Ascending aorta (tissue), 2 donors: Measurements from ENCODE around the gene UNC5A. TPM values are rescaled to one million over a fixed set of nuclear protein-coding genes. Genes with fewer than 3 reads are reported as not detected.

ENCODE experiments used
- DNase-seq, 2 donors: peaks; one replicate each; pipeline ENCODE4 v3.0.0-alpha.2; 2019; ENCODE audit warnings: low spot score in 2 of 2
- H3K27ac ChIP-seq, 2 donors: fragments of 200-600 bp; sonication (generic); one replicate each; pipeline ENCODE4 v1.5.1; 2016 to 2017; ENCODE audit warnings: mild to moderate bottlenecking in 1 of 2
- H3K27me3 ChIP-seq: fragments of 200-600 bp; sonication (generic); one replicate; pipeline ENCODE4 v1.5.1; 2017
- H3K36me3 ChIP-seq, 2 donors: fragments of 200-600 bp; sonication (generic); one replicate each; pipeline ENCODE4 v1.5.1; 2016
- H3K4me1 ChIP-seq, 2 donors: fragments of 200-600 bp; sonication (generic); one replicate each; pipeline ENCODE4 v1.5.1; 2016 to 2017; ENCODE audit warnings: mild to moderate bottlenecking in 1 of 2
- H3K4me3 ChIP-seq, 2 donors: fragments of 200-600 bp; sonication (generic); one replicate each; pipeline ENCODE4 v1.5.1; 2016 to 2017; ENCODE audit warnings: mild to moderate bottlenecking in 1 of 2
- H3K9me3 ChIP-seq, 2 donors: fragments of 200-600 bp; sonication (generic); one replicate each; pipeline ENCODE4 v1.5.1; 2016
- intact Hi-C: fragments of 100-400 bp; cut with DNase I; formaldehyde crosslinking; loops from one replicate; pipeline ENCODE4 v1.15.1; 2023
- total RNA-seq: library from RNA; depleted of rRNA; stranded (reverse); fragments of >200 nt; gene quantifications from one replicate; pipeline ENCODE4 v1.1.0, GENCODE V29; 2016
- TF ChIP-seq, protein P1 (sequence below), 3 experiments: fragments of 200-600 bp in 2 of 3; fragments of 450-650 bp in 1 of 3; sonication (generic) in 2 of 3; IDR thresholded peaks; one replicate each; pipeline ENCODE4 v1.5.1; 2016 to 2019; ENCODE audit warnings: antibody characterized with exemption in 3 of 3, mild to moderate bottlenecking in 1 of 3, moderate library complexity in 1 of 3

UNC5A gene
- total RNA-seq, 1 donor from 2014 or later = not detected

DNA sequence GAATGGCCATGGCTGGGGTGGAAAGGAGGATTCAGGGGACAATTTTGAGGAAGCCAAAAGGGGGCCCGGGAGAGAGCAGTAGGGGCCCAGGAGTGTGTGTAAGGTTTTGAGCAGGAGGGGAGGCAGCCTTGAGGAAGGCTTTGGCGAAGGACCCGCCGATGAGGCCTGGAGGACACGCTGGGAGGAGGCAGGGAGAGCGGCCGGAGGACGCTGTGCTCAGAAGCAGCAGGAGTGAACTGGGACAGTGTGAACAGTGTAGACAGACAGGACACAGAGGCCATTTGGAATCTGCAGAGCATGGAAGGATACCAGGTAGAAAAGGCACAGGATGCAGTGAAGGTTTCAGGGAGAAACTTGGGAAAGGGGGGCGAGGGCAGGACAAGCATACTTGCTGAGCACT is 14.9 kb downstream of the UNC5A start:
- Histone ChIP-seq H3K36me3 (no peaks in the 10 kb centered on the region), H3K27me3 (no peaks in the 10 kb centered on the region), H3K4me1 (no peaks in the 10 kb centered on the region), H3K9me3 (no peaks in the 10 kb centered on the region), H3K4me3 (no peak overlapping the region), H3K27ac (no peak overlapping the region)
- TF ChIP-seq, protein P1, sequence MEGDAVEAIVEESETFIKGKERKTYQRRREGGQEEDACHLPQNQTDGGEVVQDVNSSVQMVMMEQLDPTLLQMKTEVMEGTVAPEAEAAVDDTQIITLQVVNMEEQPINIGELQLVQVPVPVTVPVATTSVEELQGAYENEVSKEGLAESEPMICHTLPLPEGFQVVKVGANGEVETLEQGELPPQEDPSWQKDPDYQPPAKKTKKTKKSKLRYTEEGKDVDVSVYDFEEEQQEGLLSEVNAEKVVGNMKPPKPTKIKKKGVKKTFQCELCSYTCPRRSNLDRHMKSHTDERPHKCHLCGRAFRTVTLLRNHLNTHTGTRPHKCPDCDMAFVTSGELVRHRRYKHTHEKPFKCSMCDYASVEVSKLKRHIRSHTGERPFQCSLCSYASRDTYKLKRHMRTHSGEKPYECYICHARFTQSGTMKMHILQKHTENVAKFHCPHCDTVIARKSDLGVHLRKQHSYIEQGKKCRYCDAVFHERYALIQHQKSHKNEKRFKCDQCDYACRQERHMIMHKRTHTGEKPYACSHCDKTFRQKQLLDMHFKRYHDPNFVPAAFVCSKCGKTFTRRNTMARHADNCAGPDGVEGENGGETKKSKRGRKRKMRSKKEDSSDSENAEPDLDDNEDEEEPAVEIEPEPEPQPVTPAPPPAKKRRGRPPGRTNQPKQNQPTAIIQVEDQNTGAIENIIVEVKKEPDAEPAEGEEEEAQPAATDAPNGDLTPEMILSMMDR (IDR thresholded peaks at IDR 0.05) = no peak
- intact Hi-C loops = no loop called here
- no peak for DNase-seq

DNA sequence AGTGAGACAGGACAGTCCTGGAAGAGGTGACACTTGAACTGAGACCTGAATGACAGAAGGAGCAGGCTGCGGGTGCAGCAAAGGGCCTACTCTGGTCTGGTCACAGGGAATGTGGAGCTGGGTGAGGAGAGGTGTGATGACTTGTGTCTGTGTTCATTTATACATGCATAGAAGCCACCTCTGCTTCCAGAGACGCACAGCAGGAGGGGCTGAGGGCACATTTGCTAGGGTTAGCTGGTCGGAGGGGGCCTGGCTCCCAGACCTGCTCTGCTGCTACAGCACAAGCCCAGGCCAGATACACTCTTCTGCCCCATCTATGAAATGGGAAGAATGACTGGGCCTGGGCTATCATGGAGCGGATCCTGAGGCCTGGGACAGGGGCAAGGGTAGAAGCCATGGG is 15.6 kb downstream of the UNC5A start:
- H3K9me3 ChIP-seq = no peaks in the 10 kb centered on the region
- no peak overlapping the region for H3K4me3 ChIP-seq
- no peaks in the 10 kb centered on the region for H3K36me3 ChIP-seq
- H3K27me3 ChIP-seq = no peaks in the 10 kb centered on the region
- no peak for DNase-seq
- H3K27ac ChIP-seq = no peak overlapping the region
- TF ChIP-seq, protein P1 (IDR thresholded peaks at IDR 0.05) = no peak
- no peaks in the 10 kb centered on the region for H3K4me1 ChIP-seq
- intact Hi-C loops = no loop called here

DNA sequence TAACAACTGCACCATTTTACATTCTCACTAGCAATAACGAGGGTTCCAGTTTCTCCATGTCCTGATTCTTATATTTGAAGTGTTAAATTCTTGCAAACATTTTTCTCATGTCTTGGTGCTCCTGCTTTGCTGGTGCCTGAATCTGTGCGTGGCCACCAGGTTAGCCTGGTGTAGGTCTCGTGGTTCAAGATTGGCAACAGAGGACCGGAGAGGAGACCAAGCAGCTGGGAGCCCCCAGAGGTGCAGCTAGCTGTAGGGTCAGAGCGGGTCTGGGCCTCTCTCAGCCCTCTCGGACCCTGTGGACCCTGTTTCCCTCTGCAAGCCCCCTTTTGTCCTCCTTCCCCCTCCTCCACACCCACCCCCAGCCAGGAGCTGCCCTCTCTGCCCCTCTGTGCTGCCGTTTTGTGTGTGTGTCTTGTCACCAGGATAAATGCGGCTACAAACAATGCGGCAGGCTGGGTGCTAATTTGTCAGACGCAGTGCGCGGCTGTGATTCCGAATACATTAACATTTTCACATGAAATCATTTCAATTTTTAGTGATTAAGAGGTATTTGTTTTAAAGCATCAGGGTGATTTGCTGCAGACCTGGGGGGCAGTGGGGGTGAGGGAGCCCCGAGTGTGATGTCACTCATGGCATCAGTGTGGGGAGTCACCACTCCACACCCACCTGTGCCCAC is 17.5 kb downstream of the UNC5A start:
- no peaks in the 10 kb centered on the region for H3K27me3 ChIP-seq
- TF ChIP-seq, protein P1 (IDR thresholded peaks at IDR 0.05) = no peak
- H3K36me3 ChIP-seq = no peaks in the 10 kb centered on the region
- no peaks in the 10 kb centered on the region for H3K9me3 ChIP-seq
- DNase-seq = no peak
- no peaks in the 10 kb centered on the region for H3K4me1 ChIP-seq
- H3K27ac ChIP-seq = no peak overlapping the region
- intact Hi-C loops = no loop called here
- no peak overlapping the region for H3K4me3 ChIP-seq

DNA sequence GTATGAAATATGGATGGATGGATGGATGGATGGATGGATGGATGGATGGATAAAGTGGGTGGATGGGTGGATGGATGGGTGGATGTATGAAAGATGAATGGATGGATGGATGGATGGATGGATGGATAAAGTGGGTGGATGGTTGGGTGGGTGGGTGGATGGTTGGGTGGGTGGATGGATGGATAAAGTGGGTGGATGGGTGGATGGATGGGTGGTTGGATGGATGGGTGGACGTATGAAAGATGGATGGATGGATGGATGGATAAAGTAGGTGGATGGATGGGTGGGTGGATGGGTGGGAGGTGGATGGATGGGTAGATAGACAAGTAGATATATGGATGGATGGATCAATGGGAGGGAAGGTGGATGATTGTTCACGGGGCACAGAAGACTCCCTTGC is 19.0 kb downstream of the UNC5A start:
- TF ChIP-seq, protein P1 (IDR thresholded peaks at IDR 0.05) = no peak
- no peak for DNase-seq
- Histone ChIP-seq H3K4me1 (no peaks in the 10 kb centered on the region), H3K27me3 (no peaks in the 10 kb centered on the region), H3K36me3 (no peaks in the 10 kb centered on the region), H3K4me3 (no peak overlapping the region), H3K27ac (no peak overlapping the region), H3K9me3 (no peaks in the 10 kb centered on the region)
- intact Hi-C loops = no loop called here

DNA sequence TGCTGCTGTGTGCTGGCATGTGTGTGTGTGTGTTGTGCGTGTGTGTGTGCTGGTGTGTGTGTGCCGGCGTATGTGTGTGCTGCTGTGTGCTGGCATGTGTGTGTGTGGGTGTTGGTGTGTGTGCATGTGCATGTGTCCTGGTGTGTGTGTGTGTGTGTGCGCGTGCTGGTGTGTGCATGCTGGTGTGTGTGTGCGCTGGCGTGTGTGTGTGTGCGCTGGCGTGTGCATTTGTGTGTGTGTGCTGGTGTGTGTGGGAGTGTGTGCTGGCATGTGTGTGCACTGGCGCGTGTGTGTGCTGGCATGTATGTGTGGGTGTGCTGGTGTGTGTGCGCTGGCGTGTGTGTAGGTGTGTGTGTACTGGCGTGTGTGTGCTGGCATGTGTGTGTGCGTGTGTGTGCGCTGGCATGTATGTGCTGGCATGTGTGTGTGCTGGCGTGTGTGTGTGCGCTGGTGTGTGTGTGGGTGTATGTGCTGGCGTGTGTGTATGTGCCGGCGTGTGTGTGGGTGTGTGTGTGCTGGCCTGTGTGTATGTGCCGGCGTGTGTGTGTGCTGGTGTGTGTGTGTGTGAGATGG is 20.1 kb downstream of the UNC5A start:
- H3K36me3 ChIP-seq = no peaks in the 10 kb centered on the region
- DNase-seq = no peak
- no peak overlapping the region for H3K27ac ChIP-seq
- no peaks in the 10 kb centered on the region for H3K4me1 ChIP-seq
- H3K27me3 ChIP-seq = no peaks in the 10 kb centered on the region
- H3K4me3 ChIP-seq = no peak overlapping the region
- intact Hi-C loops = no loop called here
- H3K9me3 ChIP-seq = no peaks in the 10 kb centered on the region
- TF ChIP-seq, protein P1 (IDR thresholded peaks at IDR 0.05) = no peak
